SKM-1 treated with dmso at 0.1 percent for 144 hours (cell line): ENCODE results near the gene C10orf67.
"Not testable (repeated sequence)": the region's sequence is repeated elsewhere in the genome, so short reads cannot be mapped to it uniquely, and the experiment has no call there.

Source experiments
- DNase-seq: peaks from one replicate; lab custom pipeline; 2025; ENCODE audit not compliant: unreplicated experiment; lab: John Stamatoyannopoulos, UW

Gene C10orf67

GRCh38 chr10:23344241-23344841, at the start of gene C10orf67:
C10orf67 (minus strand) TSS chr10:23344797; CDS start chr10:23344774, 23 bp downstream.
- no peak for DNase-seq

GRCh38 chr10:23391821-23392220, 47.2 kb upstream of the C10orf67 start:
- DNase-seq, result no peak

- DNase-seq, result no peak
Measured at GRCh38 chr10:23390809-23391208, 46.2 kb upstream of the C10orf67 start.

- not testable (repeated sequence) for DNase-seq
Measured at GRCh38 chr10:23390408-23390807, 45.8 kb upstream of the C10orf67 start.

GRCh38 chr10:23387516-23387915, 42.9 kb upstream of the C10orf67 start:
- not testable (repeated sequence) for DNase-seq

GRCh38 chr10:23386052-23386451, 41.5 kb upstream of the C10orf67 start:
- no peak for DNase-seq

GRCh38 chr10:23384364-23384763, 39.8 kb upstream of the C10orf67 start:
- DNase-seq, result no peak

- no peak for DNase-seq
Measured at GRCh38 chr10:23383637-23384036, 39.0 kb upstream of the C10orf67 start.

- DNase-seq, result no peak
Measured at GRCh38 chr10:23381298-23382040, 36.9 kb upstream of the C10orf67 start.

- DNase-seq, result no peak
Measured at GRCh38 chr10:23379686-23380085, 35.1 kb upstream of the C10orf67 start.

- DNase-seq, result no peak
Measured at GRCh38 chr10:23376229-23376655, 31.6 kb upstream of the C10orf67 start.

GRCh38 chr10:23375366-23375765, 30.8 kb upstream of the C10orf67 start:
- DNase-seq, result no peak

- DNase-seq, result no peak
Measured at GRCh38 chr10:23373156-23373555, 28.6 kb upstream of the C10orf67 start.

GRCh38 chr10:23371073-23371472, 26.5 kb upstream of the C10orf67 start:
- no peak for DNase-seq

GRCh38 chr10:23370106-23370505, 25.5 kb upstream of the C10orf67 start:
- DNase-seq, result no peak

GRCh38 chr10:23368816-23369640, 24.4 kb upstream of the C10orf67 start:
- no peak for DNase-seq

GRCh38 chr10:23367896-23368595, 23.4 kb upstream of the C10orf67 start:
- no peak for DNase-seq

GRCh38 chr10:23365417-23366030, 20.9 kb upstream of the C10orf67 start:
- not testable (repeated sequence) for DNase-seq

GRCh38 chr10:23364378-23364777, 19.8 kb upstream of the C10orf67 start:
- DNase-seq, result no peak

GRCh38 chr10:23363793-23364135, 19.2 kb upstream of the C10orf67 start:
- no peak for DNase-seq
